ENCODE results near the gene CNTFR. TPM values are rescaled to one million over a fixed set of nuclear protein-coding genes. Genes with fewer than 3 reads are reported as not detected.

Gene CNTFR
- total RNA-seq, 3 donors from 2014 or later, result 11.3 to 103 (median 15.4) TPM

GRCh38 chr9:34554211-34555001 lies 35.1 kb downstream of the CNTFR start:
- H3K4me1 ChIP-seq, result no peaks in the 10 kb centered on the region
- no peak overlapping the region for H3K4me3 ChIP-seq
- intact Hi-C loops (cut with DNase I; ENCODE audit: low total_unique reads), result no loop called here
- H3K27ac ChIP-seq, result no peak overlapping the region
- H3K27me3 ChIP-seq, result peaks cover 0 to 2% of the 10 kb centered on the region in 2 donors
- no peaks in the 10 kb centered on the region for H3K36me3 ChIP-seq
- no peaks in the 10 kb centered on the region for H3K9me3 ChIP-seq
- no peak for TF ChIP-seq POLR2A (IDR thresholded peaks at IDR 0.05)
- TF ChIP-seq CTCF (IDR thresholded peaks at IDR 0.05), result no peak
- no peak for TF ChIP-seq POLR2AphosphoS5 (IDR thresholded peaks at IDR 0.05)
- no peak for DNase-seq (ENCODE audit: low spot score in 2 of 2)

GRCh38 chr9:34553511-34554021 lies 36.0 kb downstream of the CNTFR start:
- Histone ChIP-seq H3K36me3 (no peaks in the 10 kb centered on the region), H3K9me3 (no peaks in the 10 kb centered on the region), H3K27me3 (no peaks in the 10 kb centered on the region), H3K4me1 (no peaks in the 10 kb centered on the region), H3K4me3 (no peak overlapping the region), H3K27ac (no peak overlapping the region)
- no peak for DNase-seq (ENCODE audit: low spot score in 2 of 2)
- TF ChIP-seq POLR2A (IDR thresholded peaks at IDR 0.05) (no peak), POLR2AphosphoS5 (IDR thresholded peaks at IDR 0.05) (no peak), CTCF (IDR thresholded peaks at IDR 0.05) (no peak)
- intact Hi-C loops (cut with DNase I; ENCODE audit: low total_unique reads), result no loop called here

- no peak overlapping the region for H3K27ac ChIP-seq
- no peak for DNase-seq (ENCODE audit: low spot score in 2 of 2)
These were observed 36.5 kb downstream of the CNTFR start for GRCh38 chr9:34552986-34553385.

GRCh38 chr9:34552606-34552981 lies 36.9 kb downstream of the CNTFR start:
- no peaks in the 10 kb centered on the region for H3K9me3 ChIP-seq
- H3K4me1 ChIP-seq, result no peaks in the 10 kb centered on the region
- no peak for DNase-seq (ENCODE audit: low spot score in 2 of 2)
- TF ChIP-seq POLR2A (IDR thresholded peaks at IDR 0.05) (no peak), POLR2AphosphoS5 (IDR thresholded peaks at IDR 0.05) (no peak), CTCF (IDR thresholded peaks at IDR 0.05) (no peak)
- intact Hi-C loops (cut with DNase I; ENCODE audit: low total_unique reads), result no loop called here
- H3K27me3 ChIP-seq, result no peaks in the 10 kb centered on the region
- no peaks in the 10 kb centered on the region for H3K36me3 ChIP-seq
- H3K27ac ChIP-seq, result no peak overlapping the region
- H3K4me3 ChIP-seq, result no peak overlapping the region

More at GRCh38 chr9:34552986-34553385, 36.5 kb downstream of the CNTFR start:
- Histone ChIP-seq H3K4me1 (no peaks in the 10 kb centered on the region), H3K9me3 (no peaks in the 10 kb centered on the region), H3K36me3 (no peaks in the 10 kb centered on the region), H3K27me3 (no peaks in the 10 kb centered on the region), H3K4me3 (no peak overlapping the region)
- TF ChIP-seq CTCF (IDR thresholded peaks at IDR 0.05) (no peak), POLR2AphosphoS5 (IDR thresholded peaks at IDR 0.05) (no peak), POLR2A (IDR thresholded peaks at IDR 0.05) (no peak)
- intact Hi-C loops (cut with DNase I; ENCODE audit: low total_unique reads), result no loop called here
